Mesendoderm (in vitro differentiated cells): ENCODE measurements around the gene EXOC1.

Experiments used
- DNase-seq: peaks from one replicate; pipeline ENCODE4 v3.0.0; 2013
- H2AK5ac ChIP-seq: 2 replicates; pipeline ENCODE4 v1.6.1; 2013; ENCODE audit warnings: low read length, inconsistent platforms
- H2BK120ac ChIP-seq: 2 replicates; pipeline ENCODE4 v1.6.1; 2013; ENCODE audit warnings: low read depth, mild to moderate bottlenecking, low read length, moderate library complexity, mixed read lengths
- H2BK15ac ChIP-seq: replicated peaks from 2 replicates; pipeline ENCODE4 v1.6.1; 2013; ENCODE audit warnings: low read depth, mild to moderate bottlenecking, moderate library complexity
- H2BK5ac ChIP-seq: 2 replicates; pipeline ENCODE4 v1.6.1; 2013; ENCODE audit warnings: low read length, inconsistent platforms
- H3K18ac ChIP-seq: 2 replicates; pipeline ENCODE4 v1.6.1; 2013; ENCODE audit warnings: mild to moderate bottlenecking, low read length, mixed read lengths
- H3K23ac ChIP-seq: one replicate; pipeline ENCODE4 v1.6.1; 2013; ENCODE audit warnings: low read length
- H3K27ac ChIP-seq: 2 replicates; pipeline ENCODE4 v1.5.1; 2013; ENCODE audit warnings: low read depth, mild to moderate bottlenecking, inconsistent platforms, low read length, moderate library complexity
- H3K27me3 ChIP-seq: 2 replicates; pipeline ENCODE4 v1.6.1; 2013; ENCODE audit warnings: low read length, control low read depth, mild to moderate bottlenecking, inconsistent platforms; ENCODE audit not compliant: insufficient read depth, poor library complexity
- H3K36me3 ChIP-seq: 2 replicates; pipeline ENCODE4 v1.6.1; 2013; ENCODE audit warnings: low read length, inconsistent platforms; ENCODE audit not compliant: control insufficient read depth, insufficient read depth
- H3K4ac ChIP-seq: one replicate; pipeline ENCODE4 v1.6.1; 2013; ENCODE audit warnings: low read depth, mild to moderate bottlenecking, low read length, moderate library complexity
- H3K4me1 ChIP-seq: 2 replicates; pipeline ENCODE4 v1.6.1; 2013; ENCODE audit warnings: low read depth, low read length, inconsistent platforms; ENCODE audit not compliant: control insufficient read depth
- H3K4me2 ChIP-seq: 2 replicates; pipeline ENCODE4 v1.6.1; 2013; ENCODE audit warnings: low read length
- H3K4me3 ChIP-seq: 2 replicates; pipeline ENCODE4 v1.5.1; 2013; ENCODE audit warnings: mild to moderate bottlenecking, low read length
- H3K56ac ChIP-seq: one replicate; pipeline ENCODE4 v1.6.1; 2013; ENCODE audit warnings: low read length
- H3K79me1 ChIP-seq: 2 replicates; pipeline ENCODE4 v1.6.1; 2013; ENCODE audit warnings: low read length, inconsistent platforms
- H3K79me2 ChIP-seq: 2 replicates; pipeline ENCODE4 v1.6.1; 2013; ENCODE audit warnings: mild to moderate bottlenecking, low read length; ENCODE audit not compliant: control insufficient read depth, insufficient read depth
- H3K9ac ChIP-seq: 2 replicates; pipeline ENCODE4 v1.6.1; 2013; ENCODE audit warnings: low read length, inconsistent platforms
- H4K5ac ChIP-seq: one replicate; pipeline ENCODE4 v1.6.1; 2013; ENCODE audit warnings: low read length
- H4K8ac ChIP-seq: one replicate; pipeline ENCODE4 v1.6.1; 2013; ENCODE audit warnings: low read depth, mild to moderate bottlenecking, control low read depth, low read length, moderate library complexity
- WGBS: extraction: QIAGEN DNeasy Blood & Tissue Kit; methylation state at CpG from one replicate; pipeline ENCODE4 v1.1.7; 2013; ENCODE audit warnings: low lambda C conversion rate, missing lambda C conversion rate; ENCODE audit not compliant: insufficient coverage; ENCODE audit errors: extremely low coverage; 5-methylcytosine and 5-hydroxymethylcytosine counted together

Gene EXOC1

DNA sequence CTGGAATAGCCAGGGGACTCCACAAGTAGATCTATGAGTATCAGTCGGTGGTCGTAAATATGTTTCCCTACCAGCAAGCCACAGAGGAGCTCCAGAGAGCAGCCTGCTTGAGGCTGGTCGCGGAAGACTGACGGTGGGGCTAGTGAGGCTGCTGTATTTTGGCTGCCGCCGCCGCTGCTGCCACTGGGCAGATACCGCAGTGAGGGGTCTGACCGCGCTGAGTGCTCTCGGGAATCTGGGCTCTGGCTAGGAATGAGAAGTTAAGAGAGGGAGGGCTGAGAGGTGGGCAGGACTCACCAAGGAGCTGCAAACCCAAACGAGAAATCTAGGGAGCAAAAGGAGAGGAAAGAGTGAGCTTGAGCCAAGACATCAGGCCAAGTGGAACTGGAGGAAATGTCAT is 33.8 kb upstream of the EXOC1 start, which contains the start of gene EXOC1L:
Gene EXOC1L, plus strand, starts transcription at position 157 of the 400 bp plus-strand sequence. Its CDS starts 237 bp downstream, at position 394.
- Histone ChIP-seq H3K27me3 (no peaks in the 10 kb centered on the region), H3K4ac (no peak within 1 kb of the TSS), H3K9ac (peak within 1 kb of the TSS; percentile 31), H3K18ac (no peak within 1 kb of the TSS), H2BK15ac (no peak within 1 kb of the TSS), H3K4me2 (peak within 1 kb of the TSS; percentile 8), H2AK5ac (no peak within 1 kb of the TSS), H3K23ac (no peak within 1 kb of the TSS), H3K56ac (peak within 1 kb of the TSS; percentile 53), H3K36me3 (no peaks in the 10 kb centered on the region), H4K8ac (no peak within 1 kb of the TSS), H3K79me1 (no peaks in the 10 kb centered on the region), H4K5ac (no peak within 1 kb of the TSS), H3K27ac (no peak within 1 kb of the TSS), H2BK5ac (no peak within 1 kb of the TSS), H3K4me3 (no peak within 1 kb of the TSS), H3K79me2 (no peaks in the 10 kb centered on the region), H3K4me1 (no peaks in the 10 kb centered on the region), H2BK120ac (no peak within 1 kb of the TSS)
- WGBS = no CpG with 5 or more reads among the region's 13 CpGs
- DNase-seq = peak; percentile 95

DNA sequence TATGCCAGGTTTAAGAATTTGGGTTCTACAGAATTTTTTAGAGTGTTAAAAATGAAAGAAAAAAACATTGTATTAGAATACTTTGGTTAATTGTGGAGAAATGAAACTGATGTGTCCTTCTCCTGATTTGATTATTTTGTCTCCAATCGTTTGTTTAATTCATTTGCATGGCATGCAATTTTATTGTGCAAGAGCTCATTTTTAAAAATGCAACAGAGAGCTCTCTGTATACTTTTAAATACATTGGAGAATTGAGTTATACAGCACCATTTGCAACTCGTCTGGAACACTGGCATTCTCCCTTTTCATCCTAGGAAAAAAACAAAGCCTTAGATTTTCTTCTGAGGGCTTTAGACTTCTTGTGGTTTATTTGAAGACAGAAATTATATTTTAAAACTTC is 33.2 kb upstream of the EXOC1 start:
- no peak overlapping the region for H3K56ac ChIP-seq
- H4K8ac ChIP-seq = no peak overlapping the region
- no peaks in the 10 kb centered on the region for H3K36me3 ChIP-seq
- H3K4me1 ChIP-seq = no peaks in the 10 kb centered on the region
- no peak overlapping the region for H2AK5ac ChIP-seq
- H3K79me1 ChIP-seq = no peaks in the 10 kb centered on the region
- H3K4me3 ChIP-seq = no peak overlapping the region
- H3K23ac ChIP-seq = no peak overlapping the region
- no peak overlapping the region for H2BK120ac ChIP-seq
- no peak overlapping the region for H3K9ac ChIP-seq
- H3K4me2 ChIP-seq = no peak overlapping the region
- H3K4ac ChIP-seq = no peak overlapping the region
- no peak for DNase-seq
- no peak overlapping the region for H4K5ac ChIP-seq
- H2BK15ac ChIP-seq = no peak overlapping the region
- no peak overlapping the region for H3K18ac ChIP-seq
- H3K79me2 ChIP-seq = no peaks in the 10 kb centered on the region
- no peak overlapping the region for H2BK5ac ChIP-seq
- no CpG with 5 or more reads among the region's 2 CpGs for WGBS
- no peaks in the 10 kb centered on the region for H3K27me3 ChIP-seq
- no peak overlapping the region for H3K27ac ChIP-seq

DNA sequence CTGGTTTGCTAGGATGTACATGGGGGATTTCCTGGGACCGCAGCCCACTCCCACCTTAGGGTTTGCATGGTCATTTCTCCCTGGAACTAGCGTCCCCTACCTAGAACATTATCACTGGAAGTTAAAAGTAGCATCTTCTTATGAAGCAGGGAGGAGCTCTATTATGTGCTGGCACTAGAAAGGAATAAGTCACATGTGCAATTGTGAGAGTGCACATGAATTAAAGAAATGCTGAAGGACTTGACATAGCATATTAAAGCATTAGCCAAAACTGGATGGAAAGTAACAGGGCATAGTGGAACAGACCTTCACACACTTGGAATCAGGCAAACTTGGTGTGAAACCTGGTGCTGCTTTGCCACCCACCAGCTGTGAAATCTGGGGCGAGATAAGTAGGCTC is 31.1 kb upstream of the EXOC1 start:
- no peak overlapping the region for H3K4me2 ChIP-seq
- H3K4me1 ChIP-seq = no peaks in the 10 kb centered on the region
- no peaks in the 10 kb centered on the region for H3K79me2 ChIP-seq
- H2BK15ac ChIP-seq = no peak overlapping the region
- H4K8ac ChIP-seq = no peak overlapping the region
- H3K79me1 ChIP-seq = no peaks in the 10 kb centered on the region
- H3K23ac ChIP-seq = no peak overlapping the region
- H3K56ac ChIP-seq = no peak overlapping the region
- no peak overlapping the region for H2BK120ac ChIP-seq
- no peak overlapping the region for H3K27ac ChIP-seq
- H4K5ac ChIP-seq = no peak overlapping the region
- no peaks in the 10 kb centered on the region for H3K27me3 ChIP-seq
- H2BK5ac ChIP-seq = no peak overlapping the region
- no peak overlapping the region for H3K4ac ChIP-seq
- no peaks in the 10 kb centered on the region for H3K36me3 ChIP-seq
- no peak overlapping the region for H2AK5ac ChIP-seq
- DNase-seq = peak; percentile 71
- H3K4me3 ChIP-seq = no peak overlapping the region
- whole genome bisulfite sequencing = no CpG with 5 or more reads among the region's 3 CpGs
- no peak overlapping the region for H3K9ac ChIP-seq
- no peak overlapping the region for H3K18ac ChIP-seq

- Histone ChIP-seq H3K27ac (no peak overlapping the region), H2BK120ac (no peak overlapping the region), H4K5ac (no peak overlapping the region), H3K4ac (no peak overlapping the region), H3K4me2 (no peak overlapping the region), H3K79me2 (no peaks in the 10 kb centered on the region), H2BK15ac (no peak overlapping the region), H3K18ac (no peak overlapping the region), H4K8ac (no peak overlapping the region), H3K27me3 (no peaks in the 10 kb centered on the region), H3K36me3 (no peaks in the 10 kb centered on the region), H3K23ac (no peak overlapping the region), H3K9ac (no peak overlapping the region), H3K79me1 (no peaks in the 10 kb centered on the region), H2BK5ac (no peak overlapping the region), H3K4me3 (no peak overlapping the region), H2AK5ac (no peak overlapping the region), H3K4me1 (no peaks in the 10 kb centered on the region), H3K56ac (no peak overlapping the region)
- no peak for DNase-seq
- WGBS = no CpG with 5 or more reads among the region's 2 CpGs
Measured at GRCh38 chr4:55824865-55825264, 28.6 kb upstream of the EXOC1 start.

DNA sequence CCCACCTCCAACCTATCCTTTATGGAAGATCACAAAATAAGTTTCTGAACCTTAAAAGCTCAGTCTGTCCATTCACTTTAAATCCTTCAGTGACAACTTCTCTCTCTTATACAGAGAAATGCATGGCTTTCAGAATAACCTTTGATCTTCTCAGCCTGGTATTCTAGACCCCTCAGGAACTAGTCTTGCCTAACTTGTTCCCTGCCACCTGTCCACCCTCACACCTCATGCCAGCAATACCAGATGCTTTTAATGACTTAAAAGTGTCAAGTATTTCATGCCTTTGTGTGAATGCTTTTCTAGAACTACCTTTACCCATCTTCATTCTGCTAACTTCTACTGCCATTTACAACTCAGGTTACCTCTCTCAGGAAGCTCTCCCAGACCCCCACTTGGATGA is 26.5 kb upstream of the EXOC1 start:
- Histone ChIP-seq H3K4ac (no peak overlapping the region), H3K9ac (no peak overlapping the region), H3K4me1 (no peaks in the 10 kb centered on the region), H2BK5ac (no peak overlapping the region), H4K8ac (no peak overlapping the region), H2BK120ac (no peak overlapping the region), H3K27ac (no peak overlapping the region), H3K23ac (no peak overlapping the region), H3K18ac (no peak overlapping the region), H3K27me3 (no peaks in the 10 kb centered on the region), H4K5ac (no peak overlapping the region), H3K79me1 (no peaks in the 10 kb centered on the region), H3K79me2 (no peaks in the 10 kb centered on the region), H3K36me3 (no peaks in the 10 kb centered on the region), H3K4me2 (no peak overlapping the region), H3K56ac (no peak overlapping the region), H2BK15ac (no peak overlapping the region), H2AK5ac (no peak overlapping the region), H3K4me3 (no peak overlapping the region)
- no peak for DNase-seq

GRCh38 chr4:55827582-55827981 is 25.9 kb upstream of the EXOC1 start:
- Histone ChIP-seq H2AK5ac (no peak overlapping the region), H2BK5ac (no peak overlapping the region), H3K9ac (no peak overlapping the region), H3K27me3 (no peaks in the 10 kb centered on the region), H3K4me1 (no peaks in the 10 kb centered on the region), H3K18ac (no peak overlapping the region), H3K27ac (no peak overlapping the region), H4K8ac (no peak overlapping the region), H3K79me1 (no peaks in the 10 kb centered on the region), H3K4ac (no peak overlapping the region), H3K4me2 (no peak overlapping the region), H3K79me2 (no peaks in the 10 kb centered on the region), H3K23ac (no peak overlapping the region), H3K56ac (no peak overlapping the region), H2BK120ac (no peak overlapping the region), H4K5ac (no peak overlapping the region), H2BK15ac (no peak overlapping the region), H3K36me3 (no peaks in the 10 kb centered on the region), H3K4me3 (no peak overlapping the region)
- no CpG with 5 or more reads among the region's 2 CpGs for WGBS
- DNase-seq = no peak
